WTC11 (cell line): ENCODE data around the gene TMEM266.

Experiments used
- CTCF ChIP-seq: fragments of 200-600 bp; IDR thresholded peaks from 2 replicates; pipeline ENCODE4 v1.8.0; 2022; ENCODE audit warnings: antibody characterized with exemption
- FOXP1 ChIP-seq: sonication (generic); formaldehyde crosslinking; IDR thresholded peaks from 2 replicates; pipeline ENCODE4 v1.8.0; 2022; ENCODE audit warnings: missing genetic modification reagents, mild to moderate bottlenecking, moderate library complexity, borderline replicate concordance
- MLX ChIP-seq: sonication (generic); formaldehyde crosslinking; IDR thresholded peaks from 2 replicates; pipeline ENCODE4 v1.8.1; 2023; ENCODE audit warnings: mild to moderate bottlenecking, missing genetic modification reagents, moderate library complexity

GRCh38 chr15:76056931-76057330 is 2.9 kb upstream of the TMEM266 start:
- no peak for TF ChIP-seq CTCF
- TF ChIP-seq FOXP1 (CRISPR knock-in tag) = no peak
- no peak for TF ChIP-seq MLX (CRISPR knock-in tag)
